Hepatocyte (in vitro differentiated cells): ENCODE data around the gene PPIP5K2. TPM values are rescaled to one million over a fixed set of nuclear protein-coding genes. Genes with fewer than 3 reads are reported as not detected.

ENCODE experiments used
- DNase-seq: peaks from one replicate; pipeline ENCODE4 v3.0.0-alpha.2; 2016; ENCODE audit warnings: low spot score
- H2AFZ ChIP-seq: fragments of 200-600 bp; sonication (generic); 2 replicates; pipeline ENCODE4 v1.6.0; 2016; ENCODE audit warnings: antibody characterized with exemption, mild to moderate bottlenecking
- H3K27ac ChIP-seq: fragments of 200-600 bp; sonication (generic); 2 replicates; pipeline ENCODE4 v1.5.1; 2016; ENCODE audit warnings: mild to moderate bottlenecking
- H3K27me3 ChIP-seq: fragments of 200-600 bp; sonication (generic); 2 replicates; pipeline ENCODE4 v1.6.1; 2016
- H3K36me3 ChIP-seq: fragments of 200-600 bp; sonication (generic); replicated peaks from 2 replicates; pipeline ENCODE4 v1.5.1; 2016; ENCODE audit warnings: low read depth; ENCODE audit not compliant: insufficient read depth
- H3K4me1 ChIP-seq: fragments of 200-600 bp; sonication (generic); 2 replicates; pipeline ENCODE4 v1.5.1; 2016; ENCODE audit warnings: mild to moderate bottlenecking, moderate library complexity; ENCODE audit not compliant: insufficient read depth
- H3K4me2 ChIP-seq: fragments of 200-600 bp; sonication (generic); 2 replicates; pipeline ENCODE4 v1.6.0; 2016
- H3K4me3 ChIP-seq: fragments of 200-600 bp; sonication (generic); 2 replicates; pipeline ENCODE4 v1.5.1; 2016; ENCODE audit warnings: mild to moderate bottlenecking
- H3K79me2 ChIP-seq: fragments of 200-600 bp; sonication (generic); 2 replicates; pipeline ENCODE4 v1.6.0; 2017; ENCODE audit warnings: mild to moderate bottlenecking
- H3K9me2 ChIP-seq: fragments of 200-600 bp; sonication (generic); replicated peaks from 2 replicates; pipeline ENCODE4 v1.6.0; 2017; ENCODE audit warnings: mild to moderate bottlenecking; ENCODE audit not compliant: insufficient read depth
- H3K9me3 ChIP-seq: fragments of 200-600 bp; sonication (generic); 2 replicates; pipeline ENCODE4 v1.5.1; 2016; ENCODE audit warnings: low read depth, mild to moderate bottlenecking
- H4K20me1 ChIP-seq: fragments of 200-600 bp; sonication (generic); 2 replicates; pipeline ENCODE4 v1.6.0; 2016; ENCODE audit warnings: mild to moderate bottlenecking; ENCODE audit not compliant: insufficient read depth, poor library complexity, severe bottlenecking
- EZH2 ChIP-seq: fragments of 200-600 bp; sonication (generic); IDR thresholded peaks from 2 replicates; pipeline ENCODE4 v1.6.1; 2016; ENCODE audit warnings: antibody characterized with exemption, mild to moderate bottlenecking, borderline replicate concordance
- EZH2phosphoT487 ChIP-seq: fragments of 200-600 bp; sonication (generic); IDR thresholded peaks from one replicate; pipeline ENCODE4 v1.6.1; 2018; ENCODE audit warnings: antibody characterized with exemption, mild to moderate bottlenecking, low read depth, moderate library complexity; ENCODE audit not compliant: unreplicated experiment, severe bottlenecking
- WGBS: methylation state at CpG from one replicate; pipeline ENCODE4 v1.1.6; 2016; ENCODE audit warnings: low lambda C conversion rate; ENCODE audit errors: missing lambda C conversion rate; 5-methylcytosine and 5-hydroxymethylcytosine counted together
- polyA plus RNA-seq: library from polyadenylated mRNA; unstranded; fragments of >200 nt; fragmentation: Nextera tagmentation; extraction: Ambion mirVana; gene quantifications from 2 replicates; pipeline ENCODE4 v1.2.1, GENCODE V29; 2016
- total RNA-seq: library from RNA; depleted of rRNA; stranded (reverse); fragments of >200 nt; gene quantifications from 2 replicates; pipeline ENCODE4 v1.2.3, GENCODE V29; 2014
- TF ChIP-seq, protein P1 (sequence below): fragments of 200-600 bp; sonication (generic); IDR thresholded peaks from 2 replicates; pipeline ENCODE4 v1.5.1; 2016; ENCODE audit warnings: antibody characterized with exemption, mild to moderate bottlenecking; ENCODE audit not compliant: poor library complexity

The PPIP5K2 gene
- total and polyA plus RNA-seq, 2 experiments from 2014 or later, result 31.4 to 78.0 TPM

DNA sequence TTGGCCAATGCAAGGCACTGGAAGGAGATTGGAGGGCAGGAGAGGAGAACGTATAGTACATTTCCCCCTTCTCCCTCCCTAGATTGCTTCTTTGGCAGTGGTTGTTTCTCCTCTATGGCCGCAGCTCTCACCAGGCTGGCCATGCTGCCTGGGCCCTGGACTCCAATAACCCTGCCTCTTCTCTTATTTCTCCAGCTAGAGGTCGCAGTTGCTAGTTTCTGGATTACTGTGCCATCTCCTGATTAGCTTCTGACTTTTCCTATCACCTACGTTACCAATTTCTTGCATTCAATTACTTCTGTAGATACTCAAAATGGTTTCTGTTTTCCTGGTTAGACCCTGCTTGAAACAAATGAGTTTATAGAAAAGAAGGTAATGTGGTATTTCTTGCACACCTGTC, 136.1 kb downstream of the PPIP5K2 start:
- Histone ChIP-seq H3K4me2 (no peak overlapping the region), H4K20me1 (peaks cover 6% of the 10 kb centered on the region), H2AFZ (no peak overlapping the region), H3K9me3 (no peaks in the 10 kb centered on the region), H3K4me3 (no peak overlapping the region), H3K27me3 (no peaks in the 10 kb centered on the region), H3K4me1 (peaks cover 5% of the 10 kb centered on the region), H3K36me3 (no peaks in the 10 kb centered on the region), H3K27ac (no peak overlapping the region), H3K9me2 (no peaks in the 10 kb centered on the region), H3K79me2 (peaks cover 12% of the 10 kb centered on the region)
- WGBS, result 71% methylated on average over 4 of the region's 4 CpGs
- TF ChIP-seq, protein P1, sequence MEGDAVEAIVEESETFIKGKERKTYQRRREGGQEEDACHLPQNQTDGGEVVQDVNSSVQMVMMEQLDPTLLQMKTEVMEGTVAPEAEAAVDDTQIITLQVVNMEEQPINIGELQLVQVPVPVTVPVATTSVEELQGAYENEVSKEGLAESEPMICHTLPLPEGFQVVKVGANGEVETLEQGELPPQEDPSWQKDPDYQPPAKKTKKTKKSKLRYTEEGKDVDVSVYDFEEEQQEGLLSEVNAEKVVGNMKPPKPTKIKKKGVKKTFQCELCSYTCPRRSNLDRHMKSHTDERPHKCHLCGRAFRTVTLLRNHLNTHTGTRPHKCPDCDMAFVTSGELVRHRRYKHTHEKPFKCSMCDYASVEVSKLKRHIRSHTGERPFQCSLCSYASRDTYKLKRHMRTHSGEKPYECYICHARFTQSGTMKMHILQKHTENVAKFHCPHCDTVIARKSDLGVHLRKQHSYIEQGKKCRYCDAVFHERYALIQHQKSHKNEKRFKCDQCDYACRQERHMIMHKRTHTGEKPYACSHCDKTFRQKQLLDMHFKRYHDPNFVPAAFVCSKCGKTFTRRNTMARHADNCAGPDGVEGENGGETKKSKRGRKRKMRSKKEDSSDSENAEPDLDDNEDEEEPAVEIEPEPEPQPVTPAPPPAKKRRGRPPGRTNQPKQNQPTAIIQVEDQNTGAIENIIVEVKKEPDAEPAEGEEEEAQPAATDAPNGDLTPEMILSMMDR, result peak; percentile 28
- no peak for TF ChIP-seq EZH2
- no peak for DNase-seq

DNA sequence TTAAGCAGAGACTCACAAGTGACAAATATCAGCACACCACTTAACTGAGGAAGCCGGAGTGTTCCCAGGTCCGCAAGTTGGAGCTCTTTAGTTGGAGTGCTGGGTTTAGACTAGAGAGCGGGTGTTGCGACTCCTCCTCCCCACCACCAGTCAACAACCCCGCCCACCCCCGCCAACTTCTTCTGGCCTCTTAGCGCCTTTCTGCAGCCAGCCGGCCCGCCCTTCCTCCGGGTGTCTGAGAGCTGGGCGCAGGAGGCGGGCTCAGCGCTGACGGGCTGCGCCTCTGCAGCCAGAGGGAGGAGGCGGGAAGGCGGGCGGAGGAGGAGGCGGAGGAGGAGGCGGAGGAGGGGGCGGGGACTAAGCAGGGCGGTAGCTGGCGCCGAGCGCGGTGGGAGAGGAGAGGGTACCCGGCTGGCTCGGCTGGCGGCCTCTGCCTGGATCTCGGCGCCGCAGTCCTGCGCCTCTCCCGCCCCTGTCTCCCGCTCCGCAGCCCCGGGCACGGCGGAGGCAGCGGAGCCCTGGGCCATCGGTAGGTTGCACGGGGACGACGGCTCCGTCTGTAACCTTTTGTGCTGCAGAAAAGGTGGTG, 138.4 kb downstream of the PPIP5K2 start, which contains the start of gene MACIR:
Gene MACIR (plus strand): TSS at position 396 of the 589 bp plus-strand sequence. CDS start 17,157 bp downstream, outside the sequence.
- TF ChIP-seq EZH2, result no peak
- no peak for TF ChIP-seq EZH2phosphoT487
- TF ChIP-seq, protein P1, result no peak
- Histone ChIP-seq H3K9me3 (no peaks in the 10 kb centered on the region), H3K9me2 (no peaks in the 10 kb centered on the region), H3K4me1 (peaks cover 5% of the 10 kb centered on the region), H3K79me2 (peaks cover 35% of the 10 kb centered on the region), H3K4me3 (peak within 1 kb of the TSS; percentile 49), H3K27ac (peak within 1 kb of the TSS; percentile 83), H3K36me3 (no peaks in the 10 kb centered on the region), H2AFZ (peak within 1 kb of the TSS; percentile 51), H3K4me2 (peak within 1 kb of the TSS; percentile 86), H3K27me3 (no peaks in the 10 kb centered on the region), H4K20me1 (peaks cover 11% of the 10 kb centered on the region)
- WGBS, result under 1% methylated on average over 19 of the region's 45 CpGs
- peak; percentile 98 for DNase-seq

DNA sequence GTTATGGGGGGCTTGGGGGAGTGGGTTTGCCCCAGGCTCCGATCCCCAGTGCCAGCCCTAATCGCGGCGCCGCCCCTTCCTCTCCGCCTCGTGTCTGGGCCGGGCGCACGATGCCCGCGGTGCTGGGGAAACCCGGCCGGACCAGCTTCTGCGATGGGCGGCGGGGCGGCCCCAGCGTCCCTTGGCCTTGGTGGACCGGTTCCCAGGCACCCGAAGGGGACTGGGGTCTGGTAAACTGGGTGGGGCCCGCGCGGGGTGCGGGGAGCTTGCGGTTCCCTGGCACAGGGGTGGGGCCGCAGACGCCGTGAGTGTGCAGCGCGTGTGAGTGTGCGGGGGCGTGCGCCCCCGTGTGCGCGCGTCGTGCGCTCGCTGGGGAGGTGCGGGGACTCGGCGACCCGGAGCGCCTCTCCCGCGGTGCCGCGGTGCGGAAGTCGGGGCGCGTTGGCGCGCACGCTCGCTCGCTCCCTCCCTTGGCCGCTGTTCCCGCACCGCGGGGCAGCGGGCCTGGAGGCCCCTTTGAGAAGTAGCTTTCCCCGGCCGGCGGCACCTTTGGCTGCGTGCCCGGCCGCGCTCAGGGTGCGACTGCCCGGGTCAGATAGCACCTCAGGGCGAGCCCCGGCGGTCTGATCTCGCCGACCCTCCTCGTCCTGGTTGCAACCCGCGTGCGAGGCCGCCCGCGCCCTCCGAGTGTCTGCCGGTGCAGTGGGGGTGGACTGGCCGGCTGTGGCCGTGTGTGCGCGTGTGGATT, 139.0 kb downstream of the PPIP5K2 start:
- Histone ChIP-seq H3K9me3 (no peaks in the 10 kb centered on the region), H2AFZ (peak overlapping the region; percentile 51), H3K4me2 (peak overlapping the region; percentile 86), H3K27ac (peak overlapping the region; percentile 83), H3K27me3 (no peaks in the 10 kb centered on the region), H4K20me1 (peaks cover 12% of the 10 kb centered on the region), H3K4me3 (peak overlapping the region; percentile 49), H3K79me2 (peaks cover 42% of the 10 kb centered on the region), H3K36me3 (no peaks in the 10 kb centered on the region), H3K4me1 (peaks cover 5% of the 10 kb centered on the region), H3K9me2 (no peaks in the 10 kb centered on the region)
- DNase-seq, result peak; percentile 73
- no peak for TF ChIP-seq EZH2phosphoT487
- no peak for TF ChIP-seq EZH2
- TF ChIP-seq, protein P1, result no peak
- whole genome bisulfite sequencing, result under 1% methylated on average over 61 of the region's 91 CpGs
